ENCODE measurements around the gene MAPK8.

The MAPK8 gene

DNA sequence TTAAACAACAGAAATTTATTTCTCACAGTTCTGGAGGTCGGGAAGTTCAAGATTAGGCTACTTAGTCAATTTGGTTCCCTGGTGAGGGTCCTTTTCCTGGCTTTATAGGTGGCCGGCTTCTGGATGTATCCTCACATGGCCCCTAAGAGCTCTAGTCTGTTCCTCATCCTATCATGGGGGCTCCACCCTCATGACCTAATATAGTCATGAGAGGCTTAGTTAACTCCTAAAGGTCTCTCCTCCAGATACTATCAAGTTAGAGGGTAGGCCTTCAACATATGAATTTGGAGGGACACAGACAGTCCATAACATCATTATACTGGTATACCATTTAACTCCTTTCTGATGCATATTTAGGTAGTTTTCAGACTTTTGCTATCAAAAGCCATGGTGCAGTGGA, 7.6 kb downstream of the MAPK8 start:
- no peak for DNase-seq (ENCODE audit: extremely low read depth, low read depth)
- TF ChIP-seq, protein P1, sequence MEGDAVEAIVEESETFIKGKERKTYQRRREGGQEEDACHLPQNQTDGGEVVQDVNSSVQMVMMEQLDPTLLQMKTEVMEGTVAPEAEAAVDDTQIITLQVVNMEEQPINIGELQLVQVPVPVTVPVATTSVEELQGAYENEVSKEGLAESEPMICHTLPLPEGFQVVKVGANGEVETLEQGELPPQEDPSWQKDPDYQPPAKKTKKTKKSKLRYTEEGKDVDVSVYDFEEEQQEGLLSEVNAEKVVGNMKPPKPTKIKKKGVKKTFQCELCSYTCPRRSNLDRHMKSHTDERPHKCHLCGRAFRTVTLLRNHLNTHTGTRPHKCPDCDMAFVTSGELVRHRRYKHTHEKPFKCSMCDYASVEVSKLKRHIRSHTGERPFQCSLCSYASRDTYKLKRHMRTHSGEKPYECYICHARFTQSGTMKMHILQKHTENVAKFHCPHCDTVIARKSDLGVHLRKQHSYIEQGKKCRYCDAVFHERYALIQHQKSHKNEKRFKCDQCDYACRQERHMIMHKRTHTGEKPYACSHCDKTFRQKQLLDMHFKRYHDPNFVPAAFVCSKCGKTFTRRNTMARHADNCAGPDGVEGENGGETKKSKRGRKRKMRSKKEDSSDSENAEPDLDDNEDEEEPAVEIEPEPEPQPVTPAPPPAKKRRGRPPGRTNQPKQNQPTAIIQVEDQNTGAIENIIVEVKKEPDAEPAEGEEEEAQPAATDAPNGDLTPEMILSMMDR (IDR thresholded peaks at IDR 0.05; ENCODE audit: low read depth, low read length, missing control alignments) = no peak
- no peak overlapping the region for H3K4me3 ChIP-seq (replicated peaks; ENCODE audit: low read depth, low read length)

- DNase-seq (ENCODE audit: extremely low read depth, low read depth) = no peak
- no peak overlapping the region for H3K4me3 ChIP-seq (replicated peaks; ENCODE audit: low read depth, low read length)
- TF ChIP-seq, protein P1 (IDR thresholded peaks at IDR 0.05; ENCODE audit: low read depth, low read length, missing control alignments) = no peak
Measured at GRCh38 chr10:48316236-48316635, 9.8 kb downstream of the MAPK8 start.

GRCh38 chr10:48317321-48317990, 11.0 kb downstream of the MAPK8 start:
- no peak for DNase-seq (ENCODE audit: extremely low read depth, low read depth)
- TF ChIP-seq, protein P1 (IDR thresholded peaks at IDR 0.05; ENCODE audit: low read depth, low read length, missing control alignments) = no peak
- no peak overlapping the region for H3K4me3 ChIP-seq (replicated peaks; ENCODE audit: low read depth, low read length)

GRCh38 chr10:48322017-48322416, 15.5 kb downstream of the MAPK8 start:
- TF ChIP-seq, protein P1 (IDR thresholded peaks at IDR 0.05; ENCODE audit: low read depth, low read length, missing control alignments) = no peak
- DNase-seq (ENCODE audit: extremely low read depth, low read depth) = no peak
- no peak overlapping the region for H3K4me3 ChIP-seq (replicated peaks; ENCODE audit: low read depth, low read length)

- TF ChIP-seq, protein P1 (IDR thresholded peaks at IDR 0.05; ENCODE audit: low read depth, low read length, missing control alignments) = no peak
- DNase-seq (ENCODE audit: extremely low read depth, low read depth) = no peak
- H3K4me3 ChIP-seq (replicated peaks; ENCODE audit: low read depth, low read length) = no peak overlapping the region
Measured at GRCh38 chr10:48324580-48324979, 18.1 kb downstream of the MAPK8 start.

DNA sequence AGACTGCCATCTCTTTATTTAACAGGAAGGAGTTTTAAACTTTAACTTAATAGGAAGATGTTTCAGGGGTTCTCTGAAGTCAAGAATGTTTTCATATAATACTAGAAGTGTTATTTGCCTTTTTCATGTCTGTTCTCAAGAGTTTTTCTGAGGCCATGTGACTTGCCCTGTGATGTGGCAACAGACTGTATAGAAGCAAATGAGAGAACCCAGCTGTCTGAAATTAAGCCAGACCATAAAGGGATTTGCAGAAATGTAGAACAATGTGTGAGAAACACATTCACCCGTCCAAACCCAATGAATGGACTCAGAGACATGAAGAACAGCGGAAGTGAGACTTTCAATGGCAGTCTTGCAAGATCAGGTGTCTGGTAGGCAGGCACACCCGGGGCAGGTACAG, 23.8 kb downstream of the MAPK8 start:
- TF ChIP-seq, protein P1 (IDR thresholded peaks at IDR 0.05; ENCODE audit: low read depth, low read length, missing control alignments) = no peak
- no peak for DNase-seq (ENCODE audit: extremely low read depth, low read depth)
- H3K4me3 ChIP-seq (replicated peaks; ENCODE audit: low read depth, low read length) = no peak overlapping the region

DNA sequence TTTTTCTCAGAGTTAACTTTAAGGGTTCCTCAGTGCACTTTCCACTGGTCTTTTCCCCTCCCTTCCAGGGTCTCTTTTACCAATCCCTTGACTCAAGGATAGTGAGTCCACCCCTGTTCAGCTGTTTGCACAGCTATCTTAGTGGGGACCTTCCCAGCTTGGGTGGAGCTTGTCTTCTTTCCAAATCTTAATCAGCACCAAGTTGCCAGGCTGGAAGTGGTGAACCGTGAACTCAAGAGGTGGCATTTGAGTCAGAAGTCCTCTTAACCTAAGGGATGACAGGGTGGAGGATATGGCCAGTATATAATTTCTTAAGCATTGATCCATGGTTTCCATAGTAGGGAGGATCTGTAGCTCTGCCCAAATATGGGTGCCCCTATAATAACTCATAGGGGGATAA, 25.0 kb downstream of the MAPK8 start:
- no peak overlapping the region for H3K4me3 ChIP-seq (replicated peaks; ENCODE audit: low read depth, low read length)
- TF ChIP-seq, protein P1 (IDR thresholded peaks at IDR 0.05; ENCODE audit: low read depth, low read length, missing control alignments) = no peak
- no peak for DNase-seq (ENCODE audit: extremely low read depth, low read depth)

Measured in HFF-Myc (cell line).